Neural cell (in vitro differentiated cells): ENCODE results near the gene POC5. TPM values are rescaled to one million over a fixed set of nuclear protein-coding genes. Genes with fewer than 3 reads are reported as not detected.

Experiments used
- H2AFZ ChIP-seq: fragments of 200-600, 300-800 bp; sonication (generic), shearing (Covaris generic); 2 replicates; pipeline ENCODE4 v1.6.0; 2014; ENCODE audit warnings: low read depth, mild to moderate bottlenecking, antibody characterized with exemption, low read length, moderate library complexity
- H3F3A ChIP-seq: fragments of 200-600 bp; shearing (Covaris generic); 2 replicates; pipeline ENCODE4 v1.6.1; 2016; ENCODE audit warnings: mild to moderate bottlenecking, moderate library complexity, mixed read lengths, antibody characterized with exemption, low read length; ENCODE audit not compliant: insufficient read depth, poor library complexity, severe bottlenecking
- H3K27ac ChIP-seq: fragments of 200-600, 300-800 bp; sonication (generic), shearing (Covaris generic); 2 replicates; pipeline ENCODE4 v1.5.1; 2014; ENCODE audit warnings: mild to moderate bottlenecking, low read length, moderate library complexity
- H3K27me3 ChIP-seq: fragments of 300-800, 200-600 bp; sonication (generic), shearing (Covaris generic); 2 replicates; pipeline ENCODE4 v1.6.0; 2014; ENCODE audit warnings: mild to moderate bottlenecking, low read depth, low read length, moderate library complexity; ENCODE audit not compliant: insufficient read depth
- H3K36me3 ChIP-seq: fragments of 300-800, 200-600 bp; sonication (generic), shearing (Covaris generic); 2 replicates; pipeline ENCODE4 v1.5.1; 2014; ENCODE audit warnings: mild to moderate bottlenecking, antibody characterized with exemption, low read length, moderate library complexity; ENCODE audit not compliant: insufficient read depth
- H3K4me2 ChIP-seq: fragments of 300-800, 200-600 bp; sonication (generic), shearing (Covaris generic); 2 replicates; pipeline ENCODE4 v1.6.0; 2014; ENCODE audit warnings: mild to moderate bottlenecking, low read length
- H3K4me3 ChIP-seq: fragments of 300-800, 200-600 bp; sonication (generic), shearing (Covaris generic); 2 replicates; pipeline ENCODE4 v1.5.1; 2014; ENCODE audit warnings: mild to moderate bottlenecking, low read length, moderate library complexity
- H3K79me2 ChIP-seq: fragments of 200-600 bp; shearing (Covaris generic); replicated peaks from 2 replicates; pipeline ENCODE4 v1.6.0; 2014; ENCODE audit warnings: mild to moderate bottlenecking, low read length, moderate library complexity; ENCODE audit not compliant: insufficient read depth
- H3K9ac ChIP-seq: fragments of 300-800, 200-600 bp; sonication (generic), shearing (Covaris generic); 2 replicates; pipeline ENCODE4 v1.6.1; 2016; ENCODE audit warnings: mild to moderate bottlenecking, low read length, mixed read lengths
- H3K9me2 ChIP-seq: fragments of 200-600 bp; shearing (Covaris generic); 2 replicates; pipeline ENCODE4 v1.6.1; 2016; ENCODE audit warnings: mild to moderate bottlenecking, low read length, mixed read lengths; ENCODE audit not compliant: insufficient read depth
- H3K9me3 ChIP-seq: fragments of 200-600, 300-800 bp; sonication (generic), shearing (Covaris generic); 2 replicates; pipeline ENCODE4 v1.6.1; 2016; ENCODE audit warnings: mild to moderate bottlenecking, mixed run types, low read length, moderate library complexity, mixed read lengths
- H4K20me1 ChIP-seq: fragments of 200-600 bp; shearing (Covaris generic); 2 replicates; pipeline ENCODE4 v1.6.1; 2016; ENCODE audit warnings: mild to moderate bottlenecking, mixed run types; ENCODE audit not compliant: insufficient read depth
- CTCF ChIP-seq: fragments of 450-650 bp; IDR thresholded peaks from 2 replicates; pipeline ENCODE4 v1.5.1; 2014; ENCODE audit warnings: antibody characterized with exemption, mild to moderate bottlenecking, moderate library complexity; ENCODE audit not compliant: poor library complexity, severe bottlenecking
- EP300 ChIP-seq: fragments of 450-650 bp; conservative IDR thresholded peaks from 2 replicates; pipeline ENCODE4 v1.6.1; 2014; ENCODE audit warnings: antibody characterized with exemption, mild to moderate bottlenecking, moderate library complexity; ENCODE audit not compliant: poor library complexity, severe bottlenecking
- EZH2 ChIP-seq: fragments of 200-600, 300-800 bp; shearing (Covaris generic), sonication (generic); IDR thresholded peaks from 2 replicates; pipeline ENCODE4 v1.6.1; 2014; ENCODE audit warnings: antibody characterized with exemption, low read length, borderline replicate concordance, mild to moderate bottlenecking; ENCODE audit not compliant: insufficient read depth, poor library complexity, severe bottlenecking
- MXI1 ChIP-seq: fragments of 450-650 bp; conservative IDR thresholded peaks from 2 replicates; pipeline ENCODE4 v1.6.1; 2014; ENCODE audit warnings: antibody characterized with exemption, mild to moderate bottlenecking; ENCODE audit not compliant: poor library complexity, severe bottlenecking
- POLR2AphosphoS5 ChIP-seq: IDR thresholded peaks from 2 replicates; pipeline ENCODE4 v1.6.1; 2012
- RAD21 ChIP-seq: fragments of 450-650 bp; conservative IDR thresholded peaks from 2 replicates; pipeline ENCODE4 v1.6.1; 2014; ENCODE audit warnings: antibody characterized with exemption, mild to moderate bottlenecking, moderate library complexity
- REST ChIP-seq: IDR thresholded peaks from 2 replicates; pipeline ENCODE4 v1.6.1; 2012; ENCODE audit warnings: borderline replicate concordance
- SMC3 ChIP-seq: fragments of 450-650 bp; conservative IDR thresholded peaks from 2 replicates; pipeline ENCODE4 v1.6.1; 2014; ENCODE audit warnings: antibody characterized with exemption, mild to moderate bottlenecking, moderate library complexity; ENCODE audit not compliant: poor library complexity
- TAF1 ChIP-seq: IDR thresholded peaks from 2 replicates; pipeline ENCODE4 v1.6.1; 2012; ENCODE audit warnings: low read depth
- polyA plus RNA-seq: library from polyadenylated mRNA; depleted of rRNA; stranded (reverse); fragments of >200 nt; gene quantifications from 2 replicates; pipeline ENCODE4 v1.2.3, GENCODE V29; 2014

The POC5 gene
- polyA plus RNA-seq, 1 donor from 2014 or later: 36.1 TPM

- Histone ChIP-seq H3K27me3 (no peaks in the 10 kb centered on the region), H3K36me3 (no peaks in the 10 kb centered on the region), H3K79me2 (no peaks in the 10 kb centered on the region), H3K9ac (no peak overlapping the region), H4K20me1 (no peaks in the 10 kb centered on the region), H3K4me3 (no peak overlapping the region), H2AFZ (no peak overlapping the region), H3K4me2 (no peak overlapping the region), H3K9me2 (no peaks in the 10 kb centered on the region), H3F3A (no peaks in the 10 kb centered on the region), H3K27ac (no peak overlapping the region), H3K9me3 (no peaks in the 10 kb centered on the region)
- no peak for TF ChIP-seq EZH2
- TF ChIP-seq REST: no peak
- TF ChIP-seq POLR2AphosphoS5: no peak
- no peak for TF ChIP-seq EP300
- TF ChIP-seq MXI1: no peak
- TF ChIP-seq CTCF: no peak
- no peak for TF ChIP-seq SMC3
Observed at GRCh38 chr5:75627801-75628200, 89.4 kb downstream of the POC5 start.

- Histone ChIP-seq H4K20me1 (no peaks in the 10 kb centered on the region), H3K36me3 (no peaks in the 10 kb centered on the region), H3K4me3 (no peak overlapping the region), H3K9ac (no peak overlapping the region), H3K9me2 (no peaks in the 10 kb centered on the region), H3K27ac (no peak overlapping the region), H3F3A (no peaks in the 10 kb centered on the region), H3K79me2 (no peaks in the 10 kb centered on the region), H3K4me2 (no peak overlapping the region), H2AFZ (no peak overlapping the region), H3K27me3 (no peaks in the 10 kb centered on the region), H3K9me3 (no peaks in the 10 kb centered on the region)
- TF ChIP-seq RAD21 (no peak), EZH2 (no peak), EP300 (no peak), MXI1 (no peak), SMC3 (no peak), CTCF (no peak), REST (no peak), POLR2AphosphoS5 (no peak), TAF1 (no peak)
Observed at GRCh38 chr5:75626959-75627358, 90.3 kb downstream of the POC5 start.
